ENCODE measurements around the gene THSD7B.

DNA sequence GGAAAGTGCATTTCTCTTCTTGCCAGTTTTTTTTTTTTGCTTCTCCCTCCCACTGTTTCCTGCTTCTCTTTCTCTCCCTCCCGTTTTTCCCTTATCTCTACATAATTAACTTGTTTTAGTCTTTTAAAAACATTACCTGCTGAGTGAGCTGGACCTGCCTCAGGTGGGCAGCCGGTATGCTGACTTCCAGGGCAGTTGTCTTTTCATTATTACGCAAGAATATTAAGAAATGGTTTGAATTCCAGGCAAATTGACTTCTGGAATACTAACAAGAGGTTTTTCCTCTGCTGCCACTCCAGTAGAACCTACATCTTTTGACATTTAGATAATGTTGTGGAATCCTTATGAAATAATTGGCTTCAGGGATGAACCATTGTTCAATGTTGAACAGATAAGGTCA lies 161.8 kb downstream of the THSD7B start:
- TF ChIP-seq, protein P1, sequence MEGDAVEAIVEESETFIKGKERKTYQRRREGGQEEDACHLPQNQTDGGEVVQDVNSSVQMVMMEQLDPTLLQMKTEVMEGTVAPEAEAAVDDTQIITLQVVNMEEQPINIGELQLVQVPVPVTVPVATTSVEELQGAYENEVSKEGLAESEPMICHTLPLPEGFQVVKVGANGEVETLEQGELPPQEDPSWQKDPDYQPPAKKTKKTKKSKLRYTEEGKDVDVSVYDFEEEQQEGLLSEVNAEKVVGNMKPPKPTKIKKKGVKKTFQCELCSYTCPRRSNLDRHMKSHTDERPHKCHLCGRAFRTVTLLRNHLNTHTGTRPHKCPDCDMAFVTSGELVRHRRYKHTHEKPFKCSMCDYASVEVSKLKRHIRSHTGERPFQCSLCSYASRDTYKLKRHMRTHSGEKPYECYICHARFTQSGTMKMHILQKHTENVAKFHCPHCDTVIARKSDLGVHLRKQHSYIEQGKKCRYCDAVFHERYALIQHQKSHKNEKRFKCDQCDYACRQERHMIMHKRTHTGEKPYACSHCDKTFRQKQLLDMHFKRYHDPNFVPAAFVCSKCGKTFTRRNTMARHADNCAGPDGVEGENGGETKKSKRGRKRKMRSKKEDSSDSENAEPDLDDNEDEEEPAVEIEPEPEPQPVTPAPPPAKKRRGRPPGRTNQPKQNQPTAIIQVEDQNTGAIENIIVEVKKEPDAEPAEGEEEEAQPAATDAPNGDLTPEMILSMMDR (IDR thresholded peaks at IDR 0.05): no peak
- TF ChIP-seq EZH2 (IDR thresholded peaks at IDR 0.05): no peak
- TF ChIP-seq EZH2phosphoT487 (IDR thresholded peaks at IDR 0.05): no peak

All from neural progenitor cell (in vitro differentiated cells).